Activated CD4-positive, alpha-beta T cell treated with anti-CD3 and anti-CD28 coated beads for 1 hour (primary cell): ENCODE measurements around the gene VTI1B.
"Not testable (repeated sequence)": the region's sequence is repeated elsewhere in the genome, so short reads cannot be mapped to it uniquely, and the experiment has no call there.

Source experiments
- DNase-seq: peaks from one replicate; pipeline ENCODE4 v3.0.0-alpha.2; 2020

Gene VTI1B, protein sequence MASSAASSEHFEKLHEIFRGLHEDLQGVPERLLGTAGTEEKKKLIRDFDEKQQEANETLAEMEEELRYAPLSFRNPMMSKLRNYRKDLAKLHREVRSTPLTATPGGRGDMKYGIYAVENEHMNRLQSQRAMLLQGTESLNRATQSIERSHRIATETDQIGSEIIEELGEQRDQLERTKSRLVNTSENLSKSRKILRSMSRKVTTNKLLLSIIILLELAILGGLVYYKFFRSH

DNA sequence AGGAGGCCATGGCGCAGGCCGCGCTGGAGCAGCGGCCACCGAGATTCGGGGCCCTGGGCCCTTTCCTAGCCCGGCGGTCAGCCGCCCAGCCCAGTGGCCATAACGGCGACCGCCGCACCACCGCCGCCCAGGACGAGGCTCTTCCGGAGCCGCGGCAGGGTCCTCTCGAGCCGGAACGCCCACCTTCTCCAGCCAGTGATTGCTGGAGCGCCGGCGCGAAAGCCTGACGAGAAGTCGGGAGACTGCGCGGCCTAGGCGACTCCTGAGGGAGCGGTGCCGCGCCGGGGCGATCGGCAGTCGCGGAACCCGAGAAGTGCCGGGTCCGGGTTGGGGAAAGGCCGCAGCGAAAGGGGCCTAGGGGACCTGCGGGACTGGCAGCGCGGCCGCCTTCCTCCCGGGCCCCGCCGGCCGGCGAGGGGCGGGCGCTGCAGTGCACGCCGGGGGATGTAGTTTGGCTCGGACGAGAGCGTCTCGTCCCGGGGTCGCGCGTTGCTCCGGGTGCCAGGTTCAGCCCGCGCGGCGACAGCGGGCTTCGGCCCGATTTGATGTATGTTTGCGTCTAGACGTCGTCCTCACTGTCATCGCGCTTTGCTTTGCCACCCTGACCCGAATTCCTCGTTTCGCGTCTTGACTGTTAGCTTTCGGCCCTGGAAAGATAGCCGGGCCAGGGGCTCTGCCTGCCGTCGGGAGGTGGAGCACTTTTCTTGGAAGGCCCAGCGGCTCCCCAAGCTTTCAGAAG lies at the start of gene VTI1B:
Gene VTI1B, minus strand, starts transcription at position 153 of the 739 bp plus-strand sequence. Its CDS starts 143 bp downstream, at position 10.
- DNase-seq = peak; percentile 71

DNA sequence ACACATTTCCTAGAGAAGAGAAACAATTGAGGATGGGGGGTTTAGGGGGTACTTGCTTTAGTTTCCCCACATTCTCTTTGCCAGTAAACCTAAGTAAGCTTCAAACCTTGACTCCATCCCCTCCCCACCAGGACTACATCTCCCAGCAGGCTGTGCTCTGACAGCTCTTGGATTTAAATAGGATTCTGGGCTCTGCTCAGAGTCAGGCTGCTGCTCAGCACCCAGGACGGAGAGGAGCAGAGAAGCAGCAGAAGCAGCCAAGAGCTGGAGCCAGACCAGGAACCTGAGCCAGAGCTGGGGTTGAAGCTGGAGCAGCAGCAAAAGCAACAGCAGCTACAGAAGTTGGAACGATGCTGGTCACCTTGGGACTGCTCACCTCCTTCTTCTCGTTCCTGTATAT lies 47.9 kb upstream of the VTI1B start:
- no peak for DNase-seq

GRCh38 chr14:67721875-67722274 lies 47.4 kb upstream of the VTI1B start:
- no peak for DNase-seq

GRCh38 chr14:67719866-67720265 lies 45.4 kb upstream of the VTI1B start:
- DNase-seq = no peak

DNA sequence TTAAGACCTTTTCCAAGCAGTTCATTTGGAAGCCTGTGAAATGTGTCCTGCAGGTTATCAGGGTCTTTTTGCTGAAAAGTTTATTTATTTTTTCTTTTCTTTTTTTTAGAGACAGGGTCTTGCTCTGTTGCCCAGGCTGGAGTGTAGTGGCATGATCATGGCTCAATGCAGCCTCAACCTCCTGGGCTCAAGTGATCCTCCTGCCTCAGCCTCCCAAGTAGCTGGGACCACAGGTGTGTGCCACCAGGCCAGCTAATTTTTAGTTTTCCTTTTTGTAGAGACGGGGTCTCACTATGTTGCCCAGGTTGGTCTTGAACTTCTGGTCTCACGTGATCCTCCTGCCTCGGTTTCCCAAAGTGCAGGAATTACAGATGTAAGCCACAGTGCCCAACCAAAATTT lies 45.0 kb upstream of the VTI1B start:
- not testable (repeated sequence) for DNase-seq

- DNase-seq = no peak
Observed at GRCh38 chr14:67718265-67718664, 43.8 kb upstream of the VTI1B start.

DNA sequence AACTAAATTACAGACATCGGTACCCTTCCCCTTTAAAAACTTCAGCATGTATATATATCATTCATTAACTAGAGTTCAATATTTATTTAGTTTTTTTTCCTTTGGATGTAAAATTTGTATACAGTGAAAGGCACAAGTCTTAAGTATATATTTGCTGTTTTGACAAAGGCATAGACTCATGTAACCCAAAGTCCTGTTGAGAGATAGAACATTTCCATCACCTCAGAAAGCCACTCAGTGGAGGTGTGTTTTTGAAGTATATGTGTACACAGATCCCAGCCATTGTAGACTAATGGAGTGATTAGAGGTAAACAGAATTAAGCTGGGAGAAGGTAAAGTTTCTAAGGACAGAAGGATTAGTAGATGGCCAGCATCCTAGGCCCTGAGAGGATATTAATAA lies 42.6 kb upstream of the VTI1B start:
- DNase-seq = no peak

- no peak for DNase-seq
Observed at GRCh38 chr14:67710209-67710608, 35.8 kb upstream of the VTI1B start.

DNA sequence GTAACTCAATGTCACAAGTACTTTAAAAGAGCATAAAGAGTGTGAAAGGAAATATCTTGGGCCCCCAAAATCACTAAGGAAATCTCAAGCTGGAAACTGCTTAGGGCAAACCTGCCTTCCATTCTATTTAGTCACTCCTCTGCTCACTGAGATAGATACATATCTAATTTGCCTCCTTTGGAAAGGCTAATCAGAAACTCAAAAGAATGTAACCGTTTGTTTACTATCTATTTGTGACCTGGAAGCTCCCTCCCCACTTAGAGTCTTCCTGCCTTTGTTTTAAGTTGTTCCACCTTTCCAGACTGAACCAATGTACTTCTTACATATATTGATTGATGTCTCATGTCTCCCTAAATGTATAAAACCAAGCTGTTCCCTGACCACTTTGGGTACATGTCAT lies 35.4 kb upstream of the VTI1B start:
- DNase-seq = not testable (repeated sequence)

DNA sequence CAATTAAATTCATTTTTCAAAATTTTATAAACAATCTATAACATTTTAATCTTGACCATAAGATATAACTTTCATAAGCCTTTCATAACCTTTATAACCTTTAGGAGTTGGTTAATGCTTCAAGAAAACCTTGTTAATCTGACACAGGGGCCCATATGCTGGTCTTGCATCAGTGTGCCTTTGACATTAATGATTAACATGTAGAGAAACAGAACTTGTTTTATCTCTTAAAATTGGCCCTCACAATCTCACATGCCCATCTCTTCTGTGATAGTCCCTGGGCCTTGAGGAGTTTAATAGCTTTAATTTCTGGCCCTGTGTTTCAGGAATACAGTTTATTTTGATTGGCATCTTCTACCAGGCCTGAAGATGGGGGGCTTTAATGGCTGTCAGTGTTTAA lies 34.9 kb upstream of the VTI1B start:
- not testable (repeated sequence) for DNase-seq

- no peak for DNase-seq
Observed at GRCh38 chr14:67705211-67705610, 30.8 kb upstream of the VTI1B start.

- DNase-seq = no peak
Observed at GRCh38 chr14:67704484-67705089, 30.2 kb upstream of the VTI1B start.

- DNase-seq = no peak
Observed at GRCh38 chr14:67703997-67704396, 29.6 kb upstream of the VTI1B start.

GRCh38 chr14:67701492-67701891 lies 27.1 kb upstream of the VTI1B start, which contains the start of gene RDH12:
Gene RDH12 (plus strand): TSS chr14:67701886. CDS start chr14:67722643, 20,757 bp downstream.
- not testable (repeated sequence) for DNase-seq

GRCh38 chr14:67698179-67698578 lies 23.7 kb upstream of the VTI1B start:
- no peak for DNase-seq

GRCh38 chr14:67697006-67697405 lies 22.6 kb upstream of the VTI1B start:
- DNase-seq = no peak

- DNase-seq = peak; percentile 68
Observed at GRCh38 chr14:67695394-67695949, 21.0 kb upstream of the VTI1B start, which contains the start of gene RDH11. Gene RDH11 (minus strand): TSS chr14:67695764. CDS start chr14:67695703, 61 bp downstream.

GRCh38 chr14:67694791-67695393 lies 20.5 kb upstream of the VTI1B start:
- DNase-seq = peak; percentile 39

DNA sequence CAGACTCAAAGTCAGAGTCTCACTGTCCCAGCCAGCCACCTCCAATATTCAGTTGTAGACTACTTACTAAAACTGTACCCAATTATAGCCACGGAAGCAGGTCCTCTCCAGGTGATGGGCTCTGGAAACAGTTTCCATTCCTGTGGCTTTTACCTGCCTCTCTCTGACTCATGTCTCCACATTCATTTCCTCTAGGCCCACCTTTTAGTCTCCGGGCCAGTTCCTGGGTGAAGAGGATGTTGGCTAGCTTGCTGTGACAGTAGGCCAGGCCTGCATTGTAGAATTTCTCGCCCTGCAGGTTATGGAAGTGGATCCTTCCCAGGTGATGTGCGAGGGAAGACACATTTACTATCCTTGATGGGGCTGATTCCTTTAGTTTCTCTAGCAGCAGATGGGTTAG lies 15.6 kb upstream of the VTI1B start:
- DNase-seq = no peak

- no peak for DNase-seq
Observed at GRCh38 chr14:67683842-67684241, 9.4 kb upstream of the VTI1B start.

DNA sequence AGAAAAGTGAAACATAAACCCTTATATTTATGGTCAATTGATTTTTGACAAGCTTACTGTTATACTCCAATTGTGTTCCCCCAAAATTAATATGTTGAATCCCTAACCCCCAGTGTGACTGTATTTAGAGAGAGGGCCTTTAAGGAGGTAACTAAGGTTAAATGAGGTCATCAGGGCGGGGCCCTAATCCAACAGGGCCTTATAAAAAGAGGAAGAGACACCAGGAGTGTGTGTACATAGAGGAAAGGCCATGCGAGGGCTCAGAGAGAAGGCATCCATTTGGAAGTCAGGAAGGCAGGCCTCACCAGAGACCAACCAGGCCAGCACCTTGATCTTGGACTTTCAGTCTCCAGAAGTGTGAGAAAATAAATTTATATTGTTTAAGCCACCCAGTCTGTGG lies 6.5 kb upstream of the VTI1B start:
- DNase-seq = no peak

DNA sequence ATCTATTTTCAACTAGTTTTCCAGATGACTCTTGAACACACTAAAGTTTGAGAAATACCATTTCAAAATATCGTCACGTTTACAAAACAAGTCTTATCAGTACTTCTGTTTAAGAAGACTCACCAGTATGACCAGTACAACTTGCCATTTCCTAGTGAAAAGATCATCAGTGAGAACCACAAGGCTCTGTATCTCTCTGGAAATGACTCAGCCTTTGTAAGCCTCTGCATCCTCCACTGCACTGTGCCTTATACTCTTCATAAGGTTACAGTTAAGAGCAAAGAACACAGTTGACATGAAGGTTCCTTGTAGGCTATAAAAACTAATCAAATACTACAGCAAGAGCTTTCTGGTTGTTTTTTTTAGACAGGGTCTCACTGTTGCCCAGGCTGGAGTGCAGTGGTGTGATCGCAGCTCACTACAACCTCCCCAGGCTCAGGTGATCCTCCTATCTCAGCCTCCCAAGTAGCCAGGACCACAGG lies 5.7 kb upstream of the VTI1B start:
- no peak for DNase-seq

DNA sequence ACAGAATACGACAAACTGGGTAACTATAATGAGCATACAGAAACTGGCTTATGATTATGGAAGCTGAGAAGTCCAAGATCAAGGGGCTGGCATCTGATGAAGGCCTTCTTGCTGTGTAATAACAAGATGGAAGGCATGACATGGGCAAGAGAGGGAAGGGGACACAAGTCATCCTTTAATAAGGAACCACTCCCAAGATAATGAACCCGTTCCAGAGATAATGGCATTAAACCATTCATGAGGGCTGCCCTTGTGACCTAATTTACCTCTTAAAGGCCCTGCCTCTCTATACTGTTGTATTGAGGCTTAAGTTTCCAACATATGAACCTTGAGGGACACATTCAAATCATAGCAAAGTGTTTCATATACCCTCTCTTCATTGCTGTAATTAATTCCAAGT lies 4.6 kb upstream of the VTI1B start:
- no peak for DNase-seq
